KG1 (cell line): Measurements from ENCODE around the gene ALDH1A1.
"Not testable (repeated sequence)": the region's sequence is repeated elsewhere in the genome, so short reads cannot be mapped to it uniquely, and the experiment has no call there.

Experiments
- DNase-seq: peaks from one replicate; lab custom pipeline; 2025; lab: John Stamatoyannopoulos, UW

The ALDH1A1 gene

GRCh38 chr9:72896439-72896838, 56.4 kb downstream of the ALDH1A1 start:
- no peak for DNase-seq

- DNase-seq, result no peak
Measured at GRCh38 chr9:72895122-72895521, 57.7 kb downstream of the ALDH1A1 start.

GRCh38 chr9:72894342-72894741, 58.5 kb downstream of the ALDH1A1 start:
- no peak for DNase-seq

GRCh38 chr9:72893437-72893836, 59.4 kb downstream of the ALDH1A1 start:
- no peak for DNase-seq

- no peak for DNase-seq
Measured at GRCh38 chr9:72891043-72891442, 61.8 kb downstream of the ALDH1A1 start.

- no peak for DNase-seq
Measured at GRCh38 chr9:72888943-72889342, 63.9 kb downstream of the ALDH1A1 start.

- DNase-seq, result no peak
Measured at GRCh38 chr9:72888067-72888466, 64.8 kb downstream of the ALDH1A1 start.

GRCh38 chr9:72886386-72886785, 66.5 kb downstream of the ALDH1A1 start:
- no peak for DNase-seq

GRCh38 chr9:72884508-72884907, 68.3 kb downstream of the ALDH1A1 start:
- no peak for DNase-seq

- no peak for DNase-seq
Measured at GRCh38 chr9:72883875-72884274, 69.0 kb downstream of the ALDH1A1 start.

GRCh38 chr9:72882117-72882775, 70.6 kb downstream of the ALDH1A1 start:
- no peak for DNase-seq

GRCh38 chr9:72880821-72881220, 72.0 kb downstream of the ALDH1A1 start:
- no peak for DNase-seq

- DNase-seq, result no peak
Measured at GRCh38 chr9:72875221-72875620, 77.6 kb downstream of the ALDH1A1 start.

- DNase-seq, result no peak
Measured at GRCh38 chr9:72874344-72874743, 78.5 kb downstream of the ALDH1A1 start.

GRCh38 chr9:72873456-72873855, 79.4 kb downstream of the ALDH1A1 start:
- no peak for DNase-seq

- DNase-seq, result no peak
Measured at GRCh38 chr9:72872718-72873117, 80.1 kb downstream of the ALDH1A1 start.

- no peak for DNase-seq
Measured at GRCh38 chr9:72871685-72872084, 81.2 kb downstream of the ALDH1A1 start.

- DNase-seq, result no peak
Measured at GRCh38 chr9:72864327-72864726, 88.5 kb downstream of the ALDH1A1 start.

- DNase-seq, result no peak
Measured at GRCh38 chr9:72863456-72864094, 89.3 kb downstream of the ALDH1A1 start.

GRCh38 chr9:72862788-72863187, 90.1 kb downstream of the ALDH1A1 start:
- DNase-seq, result not testable (repeated sequence)

GRCh38 chr9:72858089-72858912, 94.6 kb downstream of the ALDH1A1 start:
- DNase-seq, result no peak

GRCh38 chr9:72857624-72857996, 95.2 kb downstream of the ALDH1A1 start:
- no peak for DNase-seq

GRCh38 chr9:72856972-72857623, 95.8 kb downstream of the ALDH1A1 start:
- DNase-seq, result peak; percentile 12
